H1 (cell line): ENCODE measurements around the gene KATNIP. TPM values are rescaled to one million over a fixed set of nuclear protein-coding genes. Genes with fewer than 3 reads are reported as not detected.

ENCODE experiments used
- CHD1 ChIP-seq: IDR thresholded peaks from 2 replicates; pipeline ENCODE4 v1.6.1; 2012; ENCODE audit warnings: low read depth, low read length, improper control_type of control experiment
- CTCF ChIP-seq, 3 experiments: IDR thresholded peaks; 1 replicate in 2 of 3; 2 replicates in 1 of 3; pipeline versions ENCODE4 v1.5.1 to v1.6.1; 2011; ENCODE audit warnings: low read length in 3 of 3, mild to moderate bottlenecking in 3 of 3, inconsistent platforms in 2 of 3, low read depth in 1 of 3, moderate library complexity in 1 of 3; ENCODE audit not compliant: insufficient read depth in 1 of 3; ENCODE audit errors: control extremely low read depth in 1 of 3
- POU5F1 ChIP-seq: IDR thresholded peaks from 2 replicates; pipeline ENCODE4 v1.6.1; 2011; ENCODE audit warnings: low read depth, mild to moderate bottlenecking, low read length, moderate library complexity
- polyA plus RNA-seq, 7 experiments: library from polyadenylated mRNA; depleted of rRNA in 3 of 7; stranded (reverse) in 5 of 7; unstranded in 2 of 7; fragments of >200 nt in 5 of 7; fragments of 200-250 nt in 2 of 7; gene quantifications; 1 replicate in 5 of 7; 2 replicates in 1 of 7; 4 replicates in 1 of 7; pipeline versions ENCODE4 v1.2.1 to v1.2.3, GENCODE V29; 2011 to 2013; ENCODE audit warnings: missing spikeins in 2 of 7, mixed read lengths in 2 of 7
- total RNA-seq: library from RNA; stranded (reverse); fragmentation: NEBNext Ultra II Directional; extraction: Animal tissue kit (Norgen Biotek cat#: 25700); gene quantifications from 2 replicates; pipeline ENCODE4 v1.2.1, GENCODE V29; 2021

KATNIP gene
- total and polyA plus RNA-seq, 2 of the 8 experiments (the other 6 are each of a cell fraction or from before 2014, with no cell fraction given): 7.9 to 20.0 TPM

GRCh38 chr16:27558434-27558833, 8.5 kb downstream of the KATNIP start (continued):
- TF ChIP-seq CTCF (IDR thresholded peaks at IDR 0.05; ENCODE audit: control extremely low read depth in 1 of 3, insufficient read depth in 1 of 3, low read depth in 1 of 3, low read length in 3 of 3): no peak
- no peak for TF ChIP-seq CHD1
- TF ChIP-seq POU5F1: no peak
